Mucosa of stomach (tissue), 1 donor: Measurements from ENCODE around the gene EZR.
"Not testable (repeated sequence)": the region's sequence is repeated elsewhere in the genome, so short reads cannot be mapped to it uniquely, and the experiment has no call there.

Experiments used
- H3K27me3 ChIP-seq: one replicate; pipeline ENCODE4 v1.7.0; 2013; ENCODE audit warnings: mild to moderate bottlenecking, low read length; ENCODE audit not compliant: control insufficient read depth, insufficient read depth
- H3K36me3 ChIP-seq: one replicate; pipeline ENCODE4 v1.7.0; 2013; ENCODE audit warnings: low read length; ENCODE audit not compliant: control insufficient read depth, insufficient read depth
- H3K4me1 ChIP-seq: one replicate; pipeline ENCODE4 v1.7.0; 2013; ENCODE audit warnings: mild to moderate bottlenecking, low read length; ENCODE audit not compliant: control insufficient read depth, insufficient read depth
- H3K4me3 ChIP-seq: one replicate; pipeline ENCODE4 v1.7.0; 2013; ENCODE audit warnings: low read length
- H3K9ac ChIP-seq: one replicate; pipeline ENCODE4 v1.7.0; 2013; ENCODE audit warnings: mild to moderate bottlenecking, low read length, moderate library complexity
- H3K9me3 ChIP-seq: one replicate; pipeline ENCODE4 v1.7.0; 2013; ENCODE audit warnings: mild to moderate bottlenecking, low read length, moderate library complexity; ENCODE audit not compliant: control insufficient read depth
- donor health status: Pancreatic carcinoma.

Gene EZR

DNA sequence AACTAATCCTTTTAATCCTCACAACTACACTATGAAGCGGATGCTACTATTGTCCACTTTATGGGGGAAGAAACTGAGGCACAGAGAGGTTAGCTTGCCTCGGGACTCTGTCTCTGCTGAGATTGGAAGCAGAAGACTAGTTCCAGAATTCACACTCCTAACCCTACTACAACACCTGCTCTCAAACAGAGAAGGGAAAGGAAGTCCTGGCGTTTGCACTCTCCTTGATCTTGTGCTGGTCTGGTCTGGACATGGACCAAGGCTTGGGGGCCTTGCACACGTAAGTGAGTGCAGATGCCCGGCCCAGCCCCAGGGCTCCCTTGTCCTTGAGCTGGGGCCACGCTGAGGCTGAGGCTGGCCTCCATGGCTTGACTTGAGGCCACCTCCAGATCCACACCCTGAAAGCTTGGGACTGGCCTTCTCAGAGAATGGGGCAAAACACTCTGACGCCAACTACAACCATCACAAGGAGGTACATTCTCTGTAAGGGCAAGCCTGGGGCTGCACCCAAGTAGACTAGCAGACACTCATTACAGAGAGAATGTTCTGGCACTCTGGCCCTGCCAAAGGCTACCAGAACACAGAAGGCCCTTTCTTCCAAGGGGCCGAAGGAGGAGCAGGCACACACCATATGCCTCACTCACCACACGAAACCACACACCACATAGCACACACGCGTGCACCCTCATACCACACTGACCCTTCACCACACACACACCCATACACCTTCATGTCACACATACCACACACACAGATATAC lies 33.3 kb upstream of the EZR start:
- H3K36me3 ChIP-seq, result no peaks in the 10 kb centered on the region
- H3K4me3 ChIP-seq, result peak overlapping the region; percentile 15
- no peaks in the 10 kb centered on the region for H3K27me3 ChIP-seq
- no peaks in the 10 kb centered on the region for H3K9me3 ChIP-seq
- peak overlapping the region; percentile 53 for H3K9ac ChIP-seq
- peaks cover 45% of the 10 kb centered on the region for H3K4me1 ChIP-seq

DNA sequence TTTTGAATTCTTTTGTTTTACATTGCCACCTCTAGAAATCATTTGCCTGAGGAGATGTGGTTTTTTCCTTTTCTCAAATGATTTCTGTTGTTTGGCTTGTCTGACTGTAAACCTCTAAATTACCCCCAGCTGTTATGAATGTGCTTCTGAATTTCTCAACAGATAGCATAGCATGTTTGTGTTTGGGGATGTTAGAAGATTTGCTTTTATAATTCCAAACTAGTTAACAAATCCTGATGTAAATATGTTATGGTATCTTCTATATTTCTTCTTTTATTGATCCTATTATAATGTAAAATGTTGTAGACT lies 31.6 kb upstream of the EZR start:
- peak overlapping the region; percentile 69 for H3K9ac ChIP-seq

DNA sequence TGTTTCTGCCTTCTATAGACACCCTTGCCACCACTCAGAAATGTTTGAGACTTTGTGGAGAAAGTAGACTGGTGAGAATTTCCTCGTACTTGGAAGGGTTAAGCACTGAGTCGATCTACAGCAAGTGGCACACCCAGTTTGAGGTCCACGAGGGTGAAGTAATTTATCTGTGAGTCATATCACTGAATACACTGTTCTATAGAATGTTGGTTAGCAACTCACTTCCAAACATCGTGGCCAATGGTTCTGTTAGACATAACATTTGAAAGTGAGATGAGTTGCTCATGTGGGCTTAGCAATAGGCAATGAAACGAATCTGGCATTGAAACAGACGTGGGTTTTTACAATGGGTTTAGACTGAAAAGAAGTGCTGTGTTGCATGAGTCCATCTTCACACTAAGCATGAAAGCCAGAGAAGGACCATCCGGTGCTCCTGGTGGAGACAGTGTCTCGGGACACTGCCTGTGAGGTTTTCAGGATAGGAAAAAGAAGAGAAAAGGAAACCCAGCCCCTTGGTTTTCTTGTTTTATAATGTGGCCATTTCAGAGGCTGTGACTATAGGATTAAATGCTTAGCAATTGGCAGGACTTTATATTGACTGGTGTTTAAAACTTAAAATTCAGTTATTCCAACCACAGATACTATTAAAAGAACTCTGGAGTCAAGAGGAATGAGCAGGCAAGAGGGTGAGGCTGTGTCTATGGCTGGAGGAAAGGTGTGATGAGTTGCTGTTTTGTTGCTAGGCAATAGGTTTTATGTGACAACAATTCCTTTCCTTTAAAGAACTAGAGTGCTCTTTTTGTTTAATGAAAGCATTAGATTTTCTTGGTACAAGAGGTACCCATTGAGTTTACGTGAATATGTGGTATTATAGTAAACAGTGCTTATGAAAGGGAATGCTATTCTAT lies 31.0 kb upstream of the EZR start:
- Histone ChIP-seq H3K27me3 (no peaks in the 10 kb centered on the region), H3K4me1 (peaks cover 38% of the 10 kb centered on the region), H3K4me3 (peak overlapping the region; percentile 10), H3K36me3 (no peaks in the 10 kb centered on the region), H3K9ac (peak overlapping the region; percentile 69), H3K9me3 (no peaks in the 10 kb centered on the region)

More for the DNA sequence above, 31.6 kb upstream of the EZR start:
- no peaks in the 10 kb centered on the region for H3K27me3 ChIP-seq
- no peaks in the 10 kb centered on the region for H3K9me3 ChIP-seq
- H3K4me1 ChIP-seq, result peaks cover 38% of the 10 kb centered on the region
- no peak overlapping the region for H3K4me3 ChIP-seq
- H3K36me3 ChIP-seq, result no peaks in the 10 kb centered on the region

DNA sequence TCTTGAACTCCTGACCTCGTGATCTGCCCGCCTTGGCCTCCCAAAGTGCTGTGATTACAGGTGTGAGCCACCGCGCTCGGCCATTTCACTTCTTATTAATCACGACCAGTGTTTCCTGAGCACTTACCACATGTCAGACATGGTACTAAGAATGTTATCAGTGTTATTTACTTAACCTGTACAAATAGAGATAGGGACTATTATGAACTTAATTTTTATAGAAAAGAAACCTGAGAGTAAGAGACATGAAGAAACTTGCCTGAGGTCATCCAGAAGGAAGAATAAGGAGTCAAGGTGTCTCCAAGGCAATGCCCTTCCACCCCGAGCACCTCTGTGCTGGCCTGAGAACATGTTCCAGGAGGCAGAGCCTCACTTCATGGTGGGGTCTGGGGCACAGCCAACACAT lies 29.3 kb upstream of the EZR start:
- H3K4me1 ChIP-seq, result peaks cover 32% of the 10 kb centered on the region
- H3K9ac ChIP-seq, result no peak overlapping the region
- no peaks in the 10 kb centered on the region for H3K36me3 ChIP-seq
- no peak overlapping the region for H3K4me3 ChIP-seq
- H3K27me3 ChIP-seq, result no peaks in the 10 kb centered on the region
- H3K9me3 ChIP-seq, result no peaks in the 10 kb centered on the region

DNA sequence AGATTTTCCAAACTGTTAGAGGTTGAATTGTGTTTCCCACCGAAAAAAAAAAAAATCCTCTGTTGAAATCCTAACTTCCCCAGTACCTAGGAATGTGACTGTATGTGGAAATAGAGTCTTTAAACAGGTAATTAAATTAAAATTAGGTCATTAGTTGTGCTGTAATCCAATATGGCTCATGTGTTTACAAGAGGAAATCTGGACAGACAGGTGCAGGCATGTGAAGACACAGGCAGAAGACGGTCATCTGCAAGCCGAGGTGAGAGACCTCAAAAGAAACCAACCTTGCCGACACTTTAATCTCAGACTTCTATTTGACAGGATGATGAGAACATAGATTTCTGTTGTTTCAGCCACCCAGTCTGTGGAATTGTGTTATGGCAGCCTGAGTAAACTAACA lies 28.6 kb upstream of the EZR start:
- Histone ChIP-seq H3K9me3 (no peaks in the 10 kb centered on the region), H3K4me3 (no peak overlapping the region), H3K27me3 (no peaks in the 10 kb centered on the region), H3K36me3 (no peaks in the 10 kb centered on the region), H3K9ac (no peak overlapping the region), H3K4me1 (peaks cover 27% of the 10 kb centered on the region)

DNA sequence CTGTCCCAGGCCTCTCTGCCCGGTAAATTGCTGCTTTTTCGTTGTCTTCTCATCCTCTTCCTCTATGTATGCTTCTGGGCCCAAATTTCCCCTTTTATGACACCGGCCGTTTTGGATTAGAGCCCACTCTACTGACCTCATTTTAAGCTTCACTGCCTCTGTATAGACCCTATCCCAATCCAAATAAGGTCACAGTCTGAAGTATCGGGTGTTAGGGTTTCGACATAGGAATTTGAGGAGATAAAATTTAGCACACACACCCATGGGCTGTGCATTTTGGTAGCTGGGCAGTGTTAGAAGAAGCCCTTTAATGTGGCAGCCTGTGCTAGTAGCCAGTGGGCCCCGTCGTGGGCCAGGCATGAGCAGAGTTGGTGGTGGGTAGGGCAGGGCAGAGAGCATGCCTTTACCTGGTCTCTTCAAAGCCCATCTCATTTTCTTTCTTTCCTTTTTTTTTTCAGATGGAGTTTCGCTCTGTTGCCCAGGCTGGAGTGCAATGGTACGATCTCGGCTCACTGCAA lies 27.9 kb upstream of the EZR start:
- H3K4me1 ChIP-seq, result peaks cover 20% of the 10 kb centered on the region
- no peak overlapping the region for H3K9ac ChIP-seq
- H3K9me3 ChIP-seq, result no peaks in the 10 kb centered on the region
- no peaks in the 10 kb centered on the region for H3K36me3 ChIP-seq
- no peak overlapping the region for H3K4me3 ChIP-seq
- no peaks in the 10 kb centered on the region for H3K27me3 ChIP-seq

DNA sequence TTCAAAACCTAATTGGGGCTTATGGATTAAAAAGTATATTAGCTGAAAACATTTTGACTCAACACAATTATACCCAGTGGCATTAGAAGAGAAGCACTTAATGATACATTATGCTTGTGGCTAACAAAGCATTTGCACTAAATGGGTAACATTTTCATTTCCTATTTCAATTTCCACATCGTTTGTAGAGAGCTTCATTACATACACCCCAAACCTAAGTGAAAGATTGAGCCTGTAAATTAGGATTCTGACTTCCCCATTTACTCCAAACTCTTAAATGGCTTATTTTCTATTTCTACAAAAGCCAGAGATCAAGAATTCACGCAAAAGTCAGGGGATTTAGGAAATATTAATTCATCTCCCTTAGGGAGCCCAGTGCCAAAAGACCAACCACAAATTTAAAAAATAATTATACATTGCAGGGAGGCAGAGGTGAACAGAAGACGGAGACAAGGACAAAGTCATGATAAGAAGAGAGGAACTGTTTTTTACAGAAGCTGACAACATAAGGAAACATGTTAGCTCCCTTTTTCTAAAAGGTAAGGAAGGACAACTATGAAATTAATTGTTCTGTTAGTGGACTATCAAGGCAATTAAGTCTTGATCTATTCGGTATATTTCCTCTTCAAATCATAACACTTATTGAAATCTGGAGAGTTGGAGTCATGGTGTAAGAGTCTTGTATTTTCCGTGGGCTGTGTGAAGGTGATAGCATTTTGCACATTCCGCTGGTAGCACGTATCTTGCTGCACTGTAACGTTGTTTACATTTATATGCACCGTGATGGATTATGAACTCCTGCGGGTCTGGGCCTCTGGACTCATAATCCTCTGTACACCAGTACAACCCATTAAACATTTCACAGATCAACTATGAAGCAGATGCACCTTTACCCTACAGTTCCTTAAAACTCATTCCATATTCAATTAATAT lies 24.8 kb upstream of the EZR start:
- no peak overlapping the region for H3K9ac ChIP-seq
- H3K27me3 ChIP-seq, result no peaks in the 10 kb centered on the region
- H3K4me1 ChIP-seq, result peaks cover 15% of the 10 kb centered on the region
- H3K9me3 ChIP-seq, result no peaks in the 10 kb centered on the region
- H3K4me3 ChIP-seq, result no peak overlapping the region
- no peaks in the 10 kb centered on the region for H3K36me3 ChIP-seq

DNA sequence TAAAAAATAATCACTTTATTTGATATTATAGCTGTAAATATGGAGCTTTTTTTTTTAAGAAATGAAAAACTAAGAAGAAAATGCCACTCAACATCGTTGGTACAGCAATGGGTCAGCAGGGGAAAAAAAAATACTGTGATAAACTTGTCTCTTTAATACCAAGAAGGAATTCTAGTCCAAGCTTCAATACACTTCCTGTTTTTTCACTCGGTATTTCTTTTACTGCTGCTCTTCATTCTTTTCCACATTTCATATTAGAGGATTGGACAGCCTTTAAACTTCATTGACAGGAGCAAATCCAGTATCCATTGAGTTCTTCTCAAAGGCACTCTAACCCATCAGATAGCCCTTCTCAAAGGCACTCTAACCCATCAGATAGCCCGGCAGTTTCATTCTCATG lies 22.2 kb upstream of the EZR start:
- no peaks in the 10 kb centered on the region for H3K27me3 ChIP-seq
- H3K9me3 ChIP-seq, result no peaks in the 10 kb centered on the region
- H3K36me3 ChIP-seq, result no peaks in the 10 kb centered on the region

DNA sequence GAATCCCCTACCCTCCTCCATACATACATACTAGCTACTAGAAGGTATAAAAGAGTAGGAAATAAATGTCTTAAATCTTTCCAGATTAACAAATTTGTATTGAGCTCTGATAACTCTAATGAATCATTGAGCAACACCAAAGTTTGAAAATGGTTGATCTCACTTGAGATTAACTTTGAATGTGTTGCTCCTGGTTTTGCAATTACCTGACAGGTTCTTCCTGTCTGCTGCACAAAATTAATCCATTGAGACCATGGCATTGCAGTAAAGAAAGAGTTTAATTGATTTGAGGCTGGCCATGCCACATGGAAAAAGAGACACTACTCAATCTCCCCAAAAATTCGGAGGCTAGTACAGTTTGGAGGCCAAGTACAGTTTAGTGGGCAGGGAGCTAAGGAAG lies 21.3 kb upstream of the EZR start:
- H3K27me3 ChIP-seq, result no peaks in the 10 kb centered on the region
- H3K4me1 ChIP-seq, result peaks cover 18% of the 10 kb centered on the region
- H3K9me3 ChIP-seq, result no peaks in the 10 kb centered on the region
- no peak overlapping the region for H3K4me3 ChIP-seq
- H3K36me3 ChIP-seq, result no peaks in the 10 kb centered on the region
- H3K9ac ChIP-seq, result no peak overlapping the region

More for the DNA sequence above, 22.2 kb upstream of the EZR start:
- Histone ChIP-seq H3K4me1 (peaks cover 10% of the 10 kb centered on the region), H3K9ac (no peak overlapping the region), H3K4me3 (no peak overlapping the region)

DNA sequence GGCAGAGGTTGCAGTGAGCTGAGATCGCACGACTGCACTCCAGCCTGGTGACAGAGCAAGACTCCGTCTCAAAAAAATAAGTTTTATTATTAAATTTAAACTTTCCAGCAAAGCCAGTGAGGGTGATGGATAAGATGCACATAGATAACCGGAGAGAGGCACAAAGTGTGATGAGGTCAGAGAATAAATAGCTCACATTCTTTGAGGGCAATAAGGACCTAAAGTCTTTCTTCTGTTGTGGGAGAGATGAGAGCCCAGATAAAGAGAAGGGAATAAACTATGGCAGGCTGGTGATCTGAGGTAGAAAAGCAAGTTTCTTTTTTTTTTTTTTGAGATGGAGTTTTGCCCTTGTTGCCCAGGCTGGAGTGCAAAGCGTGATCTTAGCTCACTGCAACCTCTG lies 20.6 kb upstream of the EZR start:
- Histone ChIP-seq H3K36me3 (no peaks in the 10 kb centered on the region), H3K4me1 (peaks cover 25% of the 10 kb centered on the region), H3K4me3 (no peak overlapping the region), H3K9me3 (no peaks in the 10 kb centered on the region), H3K9ac (no peak overlapping the region), H3K27me3 (no peaks in the 10 kb centered on the region)

DNA sequence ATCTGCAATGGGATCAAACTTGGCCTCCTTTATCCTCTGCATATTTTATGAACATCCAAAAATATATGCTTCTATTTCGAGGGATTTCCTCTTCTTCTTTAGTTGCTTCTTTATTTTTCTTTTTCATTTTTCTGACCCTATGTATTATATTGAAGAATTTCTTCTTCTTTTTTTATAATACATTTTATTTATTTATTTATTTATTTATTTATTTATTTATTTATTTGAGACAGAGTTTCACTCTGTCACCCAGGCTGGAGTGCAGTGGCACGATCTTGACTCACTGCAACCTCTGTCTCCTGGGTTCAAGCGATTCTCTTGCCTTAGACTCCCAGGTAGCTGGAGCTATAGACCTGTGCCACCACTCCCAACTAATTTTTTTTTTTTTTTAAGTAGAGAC lies 19.6 kb upstream of the EZR start:
- H3K9me3 ChIP-seq, H3K9ac ChIP-seq, H3K27me3 ChIP-seq, H3K36me3 ChIP-seq, H3K4me3 ChIP-seq: not testable (repeated sequence)
- H3K4me1 ChIP-seq, result peaks cover 16% of the 10 kb centered on the region
